ENCODE data around the gene FLT1. TPM values are rescaled to one million over a fixed set of nuclear protein-coding genes. Genes with fewer than 3 reads are reported as not detected.

FLT1 gene
- total RNA-seq, 1 experiment from 2014 or later: 0.25 TPM

DNA sequence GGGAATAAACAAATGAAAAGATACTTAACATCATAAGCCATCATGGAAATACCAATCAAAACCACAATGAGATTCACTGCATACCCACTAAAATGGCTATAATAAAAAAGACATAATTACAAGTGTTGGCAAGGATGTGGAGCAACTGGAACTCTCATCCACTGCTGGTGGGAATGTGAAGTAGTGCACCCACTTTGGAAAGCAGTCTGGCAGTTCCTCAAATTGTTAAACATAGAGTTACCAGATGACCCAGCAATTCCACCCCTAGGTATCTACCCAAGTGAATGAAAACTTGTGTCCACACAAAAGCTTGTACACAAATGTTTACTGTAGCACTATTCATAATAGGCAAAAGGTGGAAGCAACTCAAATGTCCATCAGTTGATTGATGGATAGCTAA is 46.9 kb downstream of the FLT1 start:
- Histone ChIP-seq H2AFZ (ENCODE audit: low read depth, low read length, poor library complexity, severe bottlenecking) (no peak overlapping the region), H3K4me1 (ENCODE audit: control insufficient read depth in 1 of 2, insufficient read depth in 2 of 2, low read length in 2 of 2) (no peaks in the 10 kb centered on the region), H3K79me2 (ENCODE audit: insufficient read depth, low read length) (no peaks in the 10 kb centered on the region), H4K20me1 (ENCODE audit: insufficient read depth) (no peaks in the 10 kb centered on the region), H3K9ac (ENCODE audit: low read length) (no peak overlapping the region), H3K9me3 (ENCODE audit: control insufficient read depth in 1 of 2, insufficient read depth in 1 of 2, low read depth in 1 of 2, low read length in 2 of 2) (no peaks in the 10 kb centered on the region), H3K4me2 (ENCODE audit: low read length) (no peak overlapping the region), H3K9me2 (ENCODE audit: insufficient read depth) (no peaks in the 10 kb centered on the region), H3K4me3 (replicated peaks in 1 of 2; ENCODE audit: low read depth in 1 of 2, low read length in 2 of 2) (no peak overlapping the region), H3K27me3 (ENCODE audit: insufficient read depth, low read length) (no peaks in the 10 kb centered on the region), H3K36me3 (ENCODE audit: control insufficient read depth in 1 of 2, insufficient read depth in 2 of 2, low read length in 2 of 2) (no peaks in the 10 kb centered on the region), H3K27ac (ENCODE audit: low read depth, low read length) (no peak overlapping the region)
- no peak for DNase-seq (ENCODE audit: low read depth, low spot score)
- ChIA-PET POLR2A (no interaction called here), CTCF (no interaction called here), RAD21 (ENCODE audit: low non-redundant PET in 1 of 2, low total read pairs in 2 of 2, uncharacterized antibody in 2 of 2, unreplicated experiment in 2 of 2) (no interaction called here)
- no peak for ATAC-seq
- TF ChIP-seq CBX3 (IDR thresholded peaks at IDR 0.05; ENCODE audit: low read depth): no peak
- TF ChIP-seq, protein P1, sequence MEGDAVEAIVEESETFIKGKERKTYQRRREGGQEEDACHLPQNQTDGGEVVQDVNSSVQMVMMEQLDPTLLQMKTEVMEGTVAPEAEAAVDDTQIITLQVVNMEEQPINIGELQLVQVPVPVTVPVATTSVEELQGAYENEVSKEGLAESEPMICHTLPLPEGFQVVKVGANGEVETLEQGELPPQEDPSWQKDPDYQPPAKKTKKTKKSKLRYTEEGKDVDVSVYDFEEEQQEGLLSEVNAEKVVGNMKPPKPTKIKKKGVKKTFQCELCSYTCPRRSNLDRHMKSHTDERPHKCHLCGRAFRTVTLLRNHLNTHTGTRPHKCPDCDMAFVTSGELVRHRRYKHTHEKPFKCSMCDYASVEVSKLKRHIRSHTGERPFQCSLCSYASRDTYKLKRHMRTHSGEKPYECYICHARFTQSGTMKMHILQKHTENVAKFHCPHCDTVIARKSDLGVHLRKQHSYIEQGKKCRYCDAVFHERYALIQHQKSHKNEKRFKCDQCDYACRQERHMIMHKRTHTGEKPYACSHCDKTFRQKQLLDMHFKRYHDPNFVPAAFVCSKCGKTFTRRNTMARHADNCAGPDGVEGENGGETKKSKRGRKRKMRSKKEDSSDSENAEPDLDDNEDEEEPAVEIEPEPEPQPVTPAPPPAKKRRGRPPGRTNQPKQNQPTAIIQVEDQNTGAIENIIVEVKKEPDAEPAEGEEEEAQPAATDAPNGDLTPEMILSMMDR (IDR thresholded peaks at IDR 0.05 in 2 of 3, conservative IDR thresholded peaks at IDR 0.05 in 1 of 3; ENCODE audit: borderline replicate concordance in 1 of 3, insufficient read depth in 1 of 3, low read depth in 2 of 3, low read length in 2 of 3): 0 out of 6 replicates have a peak, but pooled peaks of 1 of the 3 experiments have one; percentile 20
- intact Hi-C loops (cut with micrococcal nuclease): no loop called here
- no TSS peak for BruUV-seq (replicated peaks)

DNA sequence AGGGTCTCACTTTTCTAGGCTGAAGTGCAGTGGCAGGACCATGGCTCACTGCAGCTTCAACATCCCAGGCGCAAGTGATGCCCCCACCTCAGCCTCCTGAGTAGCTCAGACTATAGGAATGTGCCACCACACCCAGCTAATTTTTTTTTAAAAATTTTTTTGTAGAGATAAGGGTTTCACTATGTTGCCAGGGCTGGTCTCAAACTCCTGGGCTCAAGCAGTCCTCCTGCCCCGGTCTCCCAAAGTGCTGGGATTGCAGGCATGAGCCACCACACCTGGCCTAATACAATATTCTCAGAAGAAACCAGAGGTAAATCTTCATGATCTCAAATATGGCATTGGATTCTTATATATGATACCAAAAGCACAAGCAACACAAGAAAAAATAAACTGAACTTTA is 47.7 kb downstream of the FLT1 start:
- ChIA-PET POLR2A (no interaction called here), CTCF (no interaction called here), RAD21 (ENCODE audit: low non-redundant PET in 1 of 2, low total read pairs in 2 of 2, uncharacterized antibody in 2 of 2, unreplicated experiment in 2 of 2) (no interaction called here)
- Histone ChIP-seq H4K20me1 (ENCODE audit: insufficient read depth) (no peaks in the 10 kb centered on the region), H3K27ac (ENCODE audit: low read depth, low read length) (no peak overlapping the region), H3K36me3 (ENCODE audit: control insufficient read depth in 1 of 2, insufficient read depth in 2 of 2, low read length in 2 of 2) (no peaks in the 10 kb centered on the region), H3K4me1 (ENCODE audit: control insufficient read depth in 1 of 2, insufficient read depth in 2 of 2, low read length in 2 of 2) (no peaks in the 10 kb centered on the region), H3K9me2 (ENCODE audit: insufficient read depth) (no peaks in the 10 kb centered on the region), H3K9ac (ENCODE audit: low read length) (no peak overlapping the region), H3K79me2 (ENCODE audit: insufficient read depth, low read length) (no peaks in the 10 kb centered on the region), H3K9me3 (ENCODE audit: control insufficient read depth in 1 of 2, insufficient read depth in 1 of 2, low read depth in 1 of 2, low read length in 2 of 2) (no peaks in the 10 kb centered on the region), H3K4me2 (ENCODE audit: low read length) (no peak overlapping the region), H3K27me3 (ENCODE audit: insufficient read depth, low read length) (no peaks in the 10 kb centered on the region), H3K4me3 (replicated peaks in 1 of 2; ENCODE audit: low read depth in 1 of 2, low read length in 2 of 2) (no peak overlapping the region), H2AFZ (ENCODE audit: low read depth, low read length, poor library complexity, severe bottlenecking) (no peak overlapping the region)
- intact Hi-C loops (cut with micrococcal nuclease): no loop called here
- no peak for DNase-seq (ENCODE audit: low read depth, low spot score)
- ATAC-seq: no peak
- no TSS peak for BruUV-seq (replicated peaks)
- no peak for TF ChIP-seq POLR2A (IDR thresholded peaks at IDR 0.05; ENCODE audit: borderline replicate concordance, extremely low read depth, insufficient read depth, insufficient read length)
- TF ChIP-seq ELF1 (IDR thresholded peaks at IDR 0.05; ENCODE audit: borderline replicate concordance, low read depth): no peak
- no peak for TF ChIP-seq ZFX (IDR thresholded peaks at IDR 0.05)
- TF ChIP-seq SIN3A (IDR thresholded peaks at IDR 0.05; ENCODE audit: low read depth): no peak
- no peak for TF ChIP-seq EZH2 (IDR thresholded peaks at IDR 0.05)
- no peak for TF ChIP-seq SRF (IDR thresholded peaks at IDR 0.05; ENCODE audit: low read depth)
- TF ChIP-seq ZNF274 (IDR thresholded peaks at IDR 0.05; ENCODE audit: low read depth, low read length): no peak
- no peak for TF ChIP-seq POLR2AphosphoS5 (IDR thresholded peaks at IDR 0.05; ENCODE audit: low read depth, low read length)
- TF ChIP-seq, protein P1 (IDR thresholded peaks at IDR 0.05 in 2 of 3, conservative IDR thresholded peaks at IDR 0.05 in 1 of 3; ENCODE audit: borderline replicate concordance in 1 of 3, insufficient read depth in 1 of 3, low read depth in 2 of 3, low read length in 2 of 3): no peak
- no peak for TF ChIP-seq YY1 (IDR thresholded peaks at IDR 0.05; ENCODE audit: extremely low read depth, insufficient replicate concordance, low read depth, low read length)
- no peak for TF ChIP-seq CBX3 (IDR thresholded peaks at IDR 0.05; ENCODE audit: low read depth)
- TF ChIP-seq, protein P2, sequence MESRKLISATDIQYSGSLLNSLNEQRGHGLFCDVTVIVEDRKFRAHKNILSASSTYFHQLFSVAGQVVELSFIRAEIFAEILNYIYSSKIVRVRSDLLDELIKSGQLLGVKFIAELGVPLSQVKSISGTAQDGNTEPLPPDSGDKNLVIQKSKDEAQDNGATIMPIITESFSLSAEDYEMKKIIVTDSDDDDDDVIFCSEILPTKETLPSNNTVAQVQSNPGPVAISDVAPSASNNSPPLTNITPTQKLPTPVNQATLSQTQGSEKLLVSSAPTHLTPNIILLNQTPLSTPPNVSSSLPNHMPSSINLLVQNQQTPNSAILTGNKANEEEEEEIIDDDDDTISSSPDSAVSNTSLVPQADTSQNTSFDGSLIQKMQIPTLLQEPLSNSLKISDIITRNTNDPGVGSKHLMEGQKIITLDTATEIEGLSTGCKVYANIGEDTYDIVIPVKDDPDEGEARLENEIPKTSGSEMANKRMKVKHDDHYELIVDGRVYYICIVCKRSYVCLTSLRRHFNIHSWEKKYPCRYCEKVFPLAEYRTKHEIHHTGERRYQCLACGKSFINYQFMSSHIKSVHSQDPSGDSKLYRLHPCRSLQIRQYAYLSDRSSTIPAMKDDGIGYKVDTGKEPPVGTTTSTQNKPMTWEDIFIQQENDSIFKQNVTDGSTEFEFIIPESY (IDR thresholded peaks at IDR 0.05; ENCODE audit: extremely low read depth, insufficient replicate concordance, low read length): no peak
- TF ChIP-seq EGR1 (IDR thresholded peaks at IDR 0.05; ENCODE audit: low read depth): no peak
